GM20000 (cell line): ENCODE measurements around the gene RAD18.

Experiments
- DNase-seq: peaks from one replicate; pipeline ENCODE4 v3.0.0; 2012; ENCODE audit warnings: low spot score
- TF ChIP-seq, protein P1 (sequence below): IDR thresholded peaks from 2 replicates; pipeline ENCODE4 v1.5.1; 2012; ENCODE audit warnings: mild to moderate bottlenecking, control low read depth; ENCODE audit errors: extremely low read depth, missing control alignments

Gene RAD18

DNA sequence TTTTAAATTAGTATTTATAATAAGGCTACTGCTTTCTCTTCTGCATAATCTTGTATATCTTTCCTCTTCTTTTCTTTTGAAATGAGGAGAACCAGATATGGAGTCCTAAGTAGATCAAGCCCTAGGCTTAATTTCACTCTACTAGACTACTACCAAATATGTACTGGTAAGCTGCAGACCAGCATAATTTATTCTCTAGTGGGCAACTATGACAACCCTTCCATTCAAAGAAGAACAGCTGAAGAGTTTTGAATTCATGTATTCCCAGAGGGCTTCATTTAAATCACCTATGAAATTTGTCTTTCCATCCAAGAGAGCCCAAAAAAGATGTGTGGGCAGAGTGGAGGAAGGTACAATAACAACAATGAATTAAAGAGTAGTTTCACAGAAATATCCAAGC, 10.0 kb downstream of the RAD18 start:
- TF ChIP-seq, protein P1, sequence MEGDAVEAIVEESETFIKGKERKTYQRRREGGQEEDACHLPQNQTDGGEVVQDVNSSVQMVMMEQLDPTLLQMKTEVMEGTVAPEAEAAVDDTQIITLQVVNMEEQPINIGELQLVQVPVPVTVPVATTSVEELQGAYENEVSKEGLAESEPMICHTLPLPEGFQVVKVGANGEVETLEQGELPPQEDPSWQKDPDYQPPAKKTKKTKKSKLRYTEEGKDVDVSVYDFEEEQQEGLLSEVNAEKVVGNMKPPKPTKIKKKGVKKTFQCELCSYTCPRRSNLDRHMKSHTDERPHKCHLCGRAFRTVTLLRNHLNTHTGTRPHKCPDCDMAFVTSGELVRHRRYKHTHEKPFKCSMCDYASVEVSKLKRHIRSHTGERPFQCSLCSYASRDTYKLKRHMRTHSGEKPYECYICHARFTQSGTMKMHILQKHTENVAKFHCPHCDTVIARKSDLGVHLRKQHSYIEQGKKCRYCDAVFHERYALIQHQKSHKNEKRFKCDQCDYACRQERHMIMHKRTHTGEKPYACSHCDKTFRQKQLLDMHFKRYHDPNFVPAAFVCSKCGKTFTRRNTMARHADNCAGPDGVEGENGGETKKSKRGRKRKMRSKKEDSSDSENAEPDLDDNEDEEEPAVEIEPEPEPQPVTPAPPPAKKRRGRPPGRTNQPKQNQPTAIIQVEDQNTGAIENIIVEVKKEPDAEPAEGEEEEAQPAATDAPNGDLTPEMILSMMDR, result no peak
- DNase-seq, result no peak

DNA sequence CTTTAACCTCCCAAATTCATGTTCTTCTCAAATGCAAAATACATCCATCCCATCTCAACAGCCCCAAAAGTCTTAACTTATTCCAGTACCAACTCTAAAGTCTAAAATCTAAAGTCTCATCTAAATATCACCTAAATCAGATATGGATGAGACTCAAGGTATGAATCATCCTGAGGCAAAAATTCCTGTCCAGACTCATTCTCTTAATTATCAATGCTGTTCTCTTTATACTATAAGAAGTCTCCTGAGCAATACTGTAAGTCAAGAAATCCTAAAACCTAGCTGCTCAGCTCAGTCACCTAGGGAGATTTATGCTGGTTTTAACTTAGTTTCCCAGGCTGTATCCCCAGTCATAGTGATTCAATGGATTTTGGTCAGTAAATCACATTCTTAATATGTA, 11.1 kb downstream of the RAD18 start:
- TF ChIP-seq, protein P1, result no peak
- no peak for DNase-seq

DNA sequence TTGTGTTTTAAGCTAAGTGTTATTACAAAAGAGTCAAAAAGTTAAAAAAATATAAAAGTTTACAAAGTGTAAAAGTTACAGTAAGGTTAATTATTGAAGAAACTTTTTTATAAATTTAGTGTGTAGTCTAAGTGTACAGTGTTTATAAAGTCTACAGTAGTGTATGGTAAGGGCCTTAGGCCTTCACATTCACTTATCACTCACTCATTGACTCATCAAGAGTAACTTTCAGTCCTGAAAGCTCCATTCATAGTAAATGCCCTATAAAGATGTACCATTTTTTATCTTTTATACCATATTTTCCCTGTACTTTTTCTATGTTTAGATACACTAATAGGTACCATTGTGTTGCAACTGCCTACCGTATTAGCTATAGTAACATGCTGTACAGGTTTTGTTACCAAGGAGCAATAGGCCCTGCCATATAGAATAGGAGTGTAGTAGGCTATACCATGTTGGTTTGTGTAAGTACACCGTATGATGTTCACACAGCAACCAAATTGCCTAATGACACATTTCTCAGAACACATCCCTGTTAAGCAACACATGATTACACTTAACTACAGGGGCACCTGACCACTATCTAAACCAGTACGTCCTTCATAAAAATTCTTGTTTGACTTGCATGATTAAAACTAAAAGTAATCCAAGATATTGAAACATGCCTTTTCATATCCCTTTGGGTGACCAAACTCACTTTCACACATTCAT, 17.2 kb downstream of the RAD18 start:
- TF ChIP-seq, protein P1, result no peak
- no peak for DNase-seq

DNA sequence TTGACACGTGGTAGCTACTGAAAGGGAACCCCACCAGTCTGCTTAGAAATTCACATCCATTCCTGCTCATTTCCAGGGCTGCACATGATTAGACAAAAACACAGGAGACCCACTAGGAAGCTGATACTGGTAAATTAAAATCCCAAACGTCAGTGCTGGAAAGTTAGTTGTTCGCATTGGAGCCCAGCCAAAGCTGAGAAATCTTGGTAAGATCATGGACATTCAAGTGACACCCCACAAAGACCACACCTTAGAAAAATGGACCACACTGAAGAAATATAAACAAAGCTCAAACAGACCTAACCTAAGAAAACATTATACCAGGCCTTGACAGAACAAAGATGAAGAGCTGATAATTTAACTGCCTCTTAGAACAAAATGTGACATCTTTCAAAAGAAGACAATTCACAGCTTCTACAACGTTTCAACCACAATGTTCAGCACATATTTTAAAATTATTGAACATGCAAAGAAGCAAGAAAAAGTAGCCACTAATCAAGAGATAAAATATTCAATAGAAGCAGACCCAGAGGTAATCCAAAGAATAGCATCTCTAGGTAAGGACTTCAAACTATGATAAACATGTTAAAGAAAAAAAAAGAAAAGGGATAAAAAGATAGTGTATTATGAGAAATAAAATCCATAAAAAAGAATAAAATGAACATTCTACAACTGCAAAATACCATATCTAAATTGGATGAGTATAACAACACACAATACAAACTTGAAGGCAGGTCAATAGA, 20.4 kb downstream of the RAD18 start:
- DNase-seq, result no peak

DNA sequence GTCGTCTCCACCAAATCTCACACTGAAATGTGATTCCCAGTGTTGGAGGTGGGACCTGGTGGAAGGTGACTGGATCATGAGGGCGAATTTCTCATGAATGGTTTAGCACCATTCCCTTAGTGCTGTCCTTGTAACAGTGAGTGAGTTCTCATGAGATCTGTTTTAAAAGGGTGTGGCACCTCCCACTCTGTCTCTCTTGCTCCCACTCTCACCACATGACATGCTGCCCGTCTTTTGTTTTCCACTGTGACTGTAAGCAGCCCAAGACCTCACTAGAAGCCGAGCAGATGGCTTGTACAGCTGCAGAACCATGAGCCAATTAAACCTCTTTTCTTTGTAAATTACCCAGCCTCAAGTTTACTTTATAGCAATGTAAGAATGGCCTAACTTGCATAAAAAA, 21.2 kb downstream of the RAD18 start:
- DNase-seq, result no peak

More for the DNA sequence above, 20.4 kb downstream of the RAD18 start:
- TF ChIP-seq, protein P1, result no peak

DNA sequence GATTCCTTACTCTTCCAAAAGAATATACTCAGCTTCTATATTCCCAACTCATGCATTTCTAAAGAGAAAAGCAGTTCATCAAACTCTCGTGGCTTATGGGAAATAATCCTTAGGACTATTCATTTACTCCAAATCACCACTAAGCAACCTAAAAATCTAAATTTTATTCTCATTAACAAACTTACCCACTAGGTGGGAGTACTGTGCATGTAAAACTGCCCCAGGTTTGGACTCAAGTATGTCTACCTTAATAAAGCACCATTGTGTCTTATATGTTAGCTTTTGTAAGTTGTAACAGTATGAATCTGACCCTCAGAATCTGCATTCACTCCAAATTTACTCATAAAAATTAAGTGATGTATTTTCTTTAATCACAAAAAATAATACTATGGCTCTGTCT, 25.3 kb downstream of the RAD18 start:
- TF ChIP-seq, protein P1, result no peak
- DNase-seq, result no peak

More for the DNA sequence above, 21.2 kb downstream of the RAD18 start:
- TF ChIP-seq, protein P1, result no peak

DNA sequence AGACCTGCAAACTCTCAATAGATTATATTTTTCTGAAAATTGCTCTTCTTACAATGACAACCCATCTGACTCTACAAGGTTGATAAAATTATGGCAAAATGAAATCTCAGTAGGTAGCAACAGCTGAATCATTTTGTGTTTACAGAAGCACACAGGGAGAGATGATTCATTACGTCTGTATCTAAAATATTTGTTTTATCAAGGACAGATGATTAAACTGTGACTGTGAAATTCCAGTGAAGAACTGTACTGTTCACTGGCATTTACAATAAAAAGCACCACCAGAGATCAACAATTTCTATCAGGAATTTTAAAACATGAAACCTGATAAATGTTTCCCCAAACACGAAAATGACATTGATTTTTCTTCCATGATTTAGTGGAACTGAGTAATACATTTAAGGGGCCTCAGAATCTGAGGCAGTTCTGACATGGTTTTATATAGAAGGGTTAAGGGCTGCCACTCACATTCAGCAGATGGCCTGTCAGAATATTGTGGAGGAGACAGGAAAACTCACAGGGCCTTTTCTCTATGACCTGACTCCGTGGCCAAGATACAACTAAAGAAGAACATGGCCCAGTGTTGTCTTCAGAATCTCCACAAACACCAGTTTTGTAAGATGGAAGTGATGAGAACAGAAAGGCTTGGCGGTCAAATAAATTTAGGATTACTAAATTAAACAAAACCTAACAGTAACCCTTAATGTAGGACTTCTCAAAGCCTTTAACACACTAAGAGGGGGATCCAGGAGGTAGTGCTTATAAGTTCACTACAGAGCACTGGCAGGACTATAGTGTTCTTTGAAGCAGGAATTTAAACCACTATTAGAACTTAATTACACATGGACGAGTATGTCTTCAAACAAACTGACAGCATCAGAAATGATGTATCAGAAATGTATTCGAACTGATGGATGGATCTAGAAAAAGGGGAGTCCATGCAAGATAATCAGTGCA, 25.9 kb downstream of the RAD18 start:
- DNase-seq, result no peak
- TF ChIP-seq, protein P1, result no peak
